Stimulated activated naive CD4-positive, alpha-beta T cell treated with Interleukin-2 at 50 U/mL for 16 hours (primary cell): ENCODE results near the gene FKBP4.

ENCODE experiments used
- DNase-seq: peaks from one replicate; lab custom pipeline; 2025; lab: John Stamatoyannopoulos, UW

FKBP4 gene

DNA sequence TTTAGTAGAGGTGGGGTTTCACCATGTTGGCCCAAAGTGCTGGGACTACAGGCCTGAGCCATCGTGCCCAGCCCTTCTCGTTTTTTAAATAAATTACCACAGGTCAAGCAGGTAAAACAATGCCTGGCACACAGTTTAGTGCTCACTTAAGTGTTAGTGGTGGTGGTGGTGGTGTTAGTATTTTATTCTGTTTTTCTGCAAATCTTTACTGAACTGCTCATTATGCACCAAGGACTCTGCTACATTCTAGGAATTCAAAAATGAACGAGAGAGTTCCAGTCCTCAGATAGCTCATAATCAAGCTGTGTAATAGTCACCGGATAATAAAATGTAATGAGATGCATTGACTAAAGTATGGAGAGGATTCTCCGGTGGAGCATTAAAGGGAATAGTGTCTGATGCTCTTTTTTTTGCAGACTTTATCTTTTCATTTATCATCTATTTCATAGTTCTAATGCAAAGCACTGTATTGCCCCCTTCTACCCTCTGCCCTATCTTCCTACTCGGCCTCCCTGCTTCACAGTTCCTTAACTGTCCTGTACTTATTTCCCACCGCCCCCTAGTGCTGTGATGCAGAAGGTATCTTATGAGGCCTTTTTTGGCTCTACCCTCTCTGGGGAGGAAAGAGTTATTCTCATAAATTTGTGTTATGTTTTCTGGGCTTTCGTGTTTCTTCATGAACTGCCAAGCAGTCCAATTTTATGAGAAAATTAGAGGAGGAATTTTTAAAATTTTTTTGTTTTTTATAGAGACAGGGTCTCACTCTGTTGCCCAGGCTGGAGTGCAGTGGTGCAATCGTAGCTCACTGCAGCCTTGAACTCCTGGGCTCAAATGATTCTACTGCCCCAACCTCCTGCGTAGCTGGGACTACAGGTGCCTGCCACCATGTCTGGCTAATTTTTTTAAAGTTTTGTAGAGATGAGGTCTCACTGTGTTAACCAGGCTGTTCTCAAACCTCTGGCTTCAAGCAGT, 18.7 kb downstream of the FKBP4 start:
- peak; percentile 24 for DNase-seq

DNA sequence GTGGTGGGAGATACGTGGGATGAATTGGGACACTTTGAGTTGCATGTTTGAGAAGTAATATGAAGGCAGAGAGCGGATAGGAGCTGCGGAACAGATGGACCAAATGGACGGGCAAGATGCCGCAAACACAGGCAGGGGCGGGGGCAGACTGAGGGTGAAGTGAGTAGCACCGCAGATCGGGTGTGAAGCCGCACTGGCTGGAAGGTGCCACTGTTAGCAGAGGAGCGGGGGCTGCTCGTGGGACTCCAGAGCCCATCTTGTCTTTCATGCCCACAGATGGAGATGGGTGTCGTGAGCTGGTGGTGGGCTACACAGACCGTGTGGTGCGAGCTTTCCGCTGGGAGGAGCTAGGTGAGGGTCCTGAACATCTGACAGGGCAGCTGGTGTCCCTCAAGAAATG, 25.0 kb downstream of the FKBP4 start:
- DNase-seq, result no peak

DNA sequence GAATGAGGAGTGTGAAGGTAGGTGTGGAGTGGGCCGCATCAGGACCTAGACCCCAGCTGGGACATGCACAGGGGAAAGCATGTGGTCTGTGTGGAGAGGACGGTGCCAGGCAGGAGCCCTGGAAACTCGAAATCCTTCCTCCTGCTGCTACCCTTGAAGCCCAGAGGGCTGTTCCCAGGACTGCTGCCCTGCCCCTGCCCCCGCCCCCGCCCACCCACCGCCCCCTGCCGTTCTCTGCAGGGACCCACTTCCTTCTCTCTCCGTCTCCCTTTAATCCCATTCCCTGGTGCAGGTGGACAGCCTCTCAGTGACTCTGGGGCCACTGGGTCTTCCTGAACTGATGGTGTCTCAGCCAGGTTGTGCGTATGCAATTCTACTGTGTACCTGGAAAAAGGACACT, 25.7 kb downstream of the FKBP4 start:
- DNase-seq, result no peak

DNA sequence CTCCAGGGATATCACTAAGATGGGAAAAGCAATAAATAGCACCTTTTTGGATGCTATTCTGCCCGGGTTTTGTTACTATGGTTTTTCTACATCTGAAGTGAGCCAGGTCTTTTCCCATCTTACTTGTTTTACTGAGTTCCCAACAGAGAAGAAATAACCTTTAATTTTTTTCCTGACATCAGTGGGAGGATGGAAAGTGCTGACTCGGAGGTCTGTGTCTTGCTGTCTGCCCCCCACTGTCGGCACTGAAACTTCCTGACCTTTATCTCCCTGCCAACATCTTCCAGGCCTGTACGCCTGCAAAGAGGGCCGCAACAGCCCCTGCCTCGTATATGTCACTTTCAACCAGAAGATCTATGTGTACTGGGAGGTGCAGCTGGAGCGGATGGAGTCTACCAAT, 28.7 kb downstream of the FKBP4 start:
- no peak for DNase-seq

DNA sequence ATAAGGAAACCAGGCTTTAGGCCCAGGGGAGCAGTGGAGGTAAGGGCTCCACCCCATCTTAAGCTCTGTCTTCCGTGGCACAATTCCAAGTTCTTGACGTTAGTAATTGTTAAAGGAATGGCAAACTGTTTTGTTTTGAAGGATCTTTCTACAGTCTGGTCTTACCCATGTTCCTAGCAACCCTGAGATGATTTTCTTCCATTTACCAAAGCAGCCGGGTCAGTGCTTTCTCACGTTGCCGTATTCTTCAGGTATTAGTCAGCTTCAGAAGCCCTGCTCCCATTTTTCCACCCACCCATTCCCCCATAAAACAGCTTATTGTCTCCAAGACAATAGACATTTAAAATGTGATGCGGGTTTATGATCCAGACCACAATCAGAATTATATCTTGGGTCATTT, 29.8 kb downstream of the FKBP4 start:
- DNase-seq, result no peak

DNA sequence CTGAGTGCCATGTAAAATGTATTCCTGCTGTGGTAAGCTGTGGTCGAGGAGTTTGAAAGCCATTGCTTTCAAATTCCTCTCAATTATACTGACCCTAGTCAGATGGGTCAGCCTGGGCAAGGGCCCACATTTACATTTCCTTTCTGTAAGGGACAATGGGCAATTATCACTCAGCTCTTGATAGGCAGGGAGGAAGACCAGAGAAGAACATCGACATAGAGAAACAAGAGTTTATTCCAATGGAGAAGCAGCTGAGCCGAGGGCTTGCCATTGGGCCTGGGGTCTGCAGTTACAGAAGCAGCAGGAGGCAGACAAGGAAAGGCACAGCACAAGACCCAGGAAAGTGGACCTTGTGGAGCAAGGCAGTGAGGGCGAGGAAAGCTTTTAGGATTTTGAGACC, 30.4 kb downstream of the FKBP4 start:
- DNase-seq, result no peak

DNA sequence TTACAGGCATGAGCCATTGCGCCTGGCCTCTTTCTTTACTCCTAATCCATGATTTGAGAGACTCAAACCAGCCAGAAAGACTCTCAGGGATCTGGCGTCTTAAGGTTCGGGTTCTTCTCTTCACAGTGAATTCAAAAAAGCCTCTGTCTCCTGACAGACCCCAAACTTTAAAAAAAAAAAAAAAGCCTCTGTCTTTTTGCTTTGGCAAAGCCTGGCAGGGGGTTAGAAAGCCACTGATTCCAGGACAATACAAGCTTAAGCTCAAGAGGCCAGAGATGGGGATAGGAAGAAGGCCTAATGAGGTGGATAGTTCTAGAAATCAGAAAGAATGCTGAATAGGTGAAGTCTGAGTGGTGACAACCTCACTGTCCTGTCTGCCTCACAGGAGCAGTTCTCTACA, 31.3 kb downstream of the FKBP4 start:
- no peak for DNase-seq

DNA sequence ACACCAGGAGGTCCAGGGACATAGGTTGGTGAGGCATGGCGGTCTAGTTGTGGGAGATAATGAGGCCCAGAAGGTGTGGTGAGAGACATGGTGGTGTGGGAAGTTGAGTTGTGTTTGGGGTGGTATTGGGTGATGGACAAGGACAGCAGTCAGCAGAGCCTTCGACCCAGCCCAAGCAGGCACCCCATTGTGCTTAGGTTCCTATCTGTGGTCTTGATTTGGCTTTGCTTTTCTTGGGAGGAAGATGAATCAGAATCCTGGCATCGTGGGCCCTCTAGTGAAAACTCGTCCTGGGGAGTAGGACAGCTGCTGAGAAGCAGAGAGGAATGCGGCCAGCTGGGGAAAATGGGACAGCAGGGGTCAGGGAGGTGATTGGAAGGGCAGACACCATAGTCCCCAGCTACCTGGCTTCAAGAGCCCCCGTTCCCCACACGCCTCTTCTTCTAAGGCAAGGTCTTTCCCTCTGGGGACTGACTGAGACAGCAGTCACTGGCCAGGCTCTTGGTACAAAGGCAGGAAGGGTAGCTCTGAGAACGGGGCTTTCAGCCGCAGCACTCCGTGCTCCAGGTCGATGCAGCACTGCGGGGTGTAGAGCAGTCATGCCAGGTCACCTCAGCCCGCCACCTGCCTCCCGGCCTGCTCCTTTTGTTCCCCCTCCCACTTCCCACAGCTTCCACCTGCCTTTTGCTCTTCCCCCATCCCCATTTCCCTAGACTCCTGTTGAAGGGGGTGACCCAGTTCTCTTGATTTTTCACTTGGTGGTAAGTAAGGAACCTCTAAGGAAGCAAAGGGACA, 32.1 kb downstream of the FKBP4 start:
- no peak for DNase-seq

DNA sequence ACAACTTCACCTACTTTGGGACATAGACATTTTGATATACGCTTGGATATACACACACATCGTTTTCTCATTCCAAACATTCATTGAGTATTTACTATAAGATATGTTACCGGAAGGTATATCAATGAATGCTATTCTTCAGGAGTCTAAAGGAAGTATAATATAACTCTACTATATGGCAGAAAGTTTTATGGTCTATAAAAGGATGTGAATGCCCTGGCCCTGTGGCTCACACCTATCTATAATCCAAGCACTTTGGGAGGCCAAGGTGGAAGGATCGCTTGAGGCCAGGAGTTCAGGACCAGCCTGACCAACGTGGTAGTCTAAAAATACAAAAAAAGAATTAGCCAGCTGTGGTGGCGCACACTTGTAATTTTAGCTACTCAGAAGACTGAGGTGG, 34.5 kb downstream of the FKBP4 start:
- DNase-seq, result no peak

DNA sequence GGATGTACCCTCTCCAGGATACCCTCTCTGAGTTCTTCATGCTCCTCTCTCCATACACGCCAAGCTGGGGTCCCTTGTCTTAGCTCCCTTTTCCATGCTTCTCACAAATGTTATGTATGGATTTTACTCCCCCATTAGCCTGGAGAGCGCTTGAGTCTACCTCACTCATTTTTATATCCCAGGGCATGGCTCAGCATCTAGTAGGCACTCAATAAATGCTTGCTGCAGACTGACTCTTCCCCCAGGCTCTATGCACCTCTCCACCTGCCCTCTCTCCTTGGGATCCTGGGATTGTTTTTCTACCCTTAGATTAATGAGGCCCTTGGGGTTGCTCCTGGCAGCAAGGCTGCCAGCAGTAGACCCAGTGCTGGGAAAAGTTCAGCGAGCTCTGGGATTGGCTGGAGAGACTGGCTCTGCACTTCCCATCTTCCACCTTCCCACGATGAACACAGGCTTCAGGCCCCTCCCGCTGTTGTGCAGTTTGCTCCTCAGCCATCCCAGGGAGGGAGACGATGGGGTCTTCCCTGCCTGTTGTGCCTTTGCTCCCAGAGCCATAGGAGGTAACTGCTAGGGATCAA, 37.9 kb downstream of the FKBP4 start:
- no peak for DNase-seq

DNA sequence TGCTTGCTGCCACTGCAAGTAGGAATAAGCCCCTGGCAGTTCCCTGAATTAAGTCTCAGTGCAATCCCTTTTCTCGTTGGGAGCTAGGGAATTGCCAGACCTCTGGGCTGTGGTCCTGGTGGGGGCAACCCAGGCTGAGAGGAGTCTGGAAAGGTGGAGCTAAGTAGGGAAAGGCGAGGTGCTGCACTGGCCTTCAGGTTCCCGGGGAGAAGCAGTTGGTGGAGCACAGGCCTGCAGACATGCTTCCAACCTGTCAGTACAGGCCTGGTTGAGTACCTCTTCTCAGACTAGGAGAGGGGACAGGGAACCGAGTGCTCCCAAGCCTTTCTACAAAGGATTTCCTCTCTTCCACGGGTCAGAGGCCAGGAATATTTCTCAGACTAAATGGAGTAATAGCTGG, 38.6 kb downstream of the FKBP4 start:
- DNase-seq, result no peak

DNA sequence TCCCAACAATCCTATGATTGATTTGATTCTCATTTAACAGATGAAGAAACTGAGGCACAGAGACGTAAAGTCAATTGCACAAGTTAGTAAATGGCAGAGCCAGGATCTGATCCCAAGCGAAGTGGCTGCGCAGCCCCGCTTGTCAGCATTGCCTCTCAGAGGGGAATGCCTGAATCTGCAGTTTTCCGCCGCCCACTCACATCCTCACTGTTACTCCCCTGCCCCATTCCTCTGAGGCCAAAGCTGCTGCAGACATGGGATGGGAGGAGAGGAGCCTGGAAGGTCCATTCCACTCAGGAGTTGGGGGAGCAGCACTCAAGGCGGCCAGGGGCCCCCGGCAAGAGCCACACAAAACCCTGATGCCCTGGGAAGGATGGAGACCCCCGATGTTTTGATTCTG, 39.0 kb downstream of the FKBP4 start:
- no peak for DNase-seq

DNA sequence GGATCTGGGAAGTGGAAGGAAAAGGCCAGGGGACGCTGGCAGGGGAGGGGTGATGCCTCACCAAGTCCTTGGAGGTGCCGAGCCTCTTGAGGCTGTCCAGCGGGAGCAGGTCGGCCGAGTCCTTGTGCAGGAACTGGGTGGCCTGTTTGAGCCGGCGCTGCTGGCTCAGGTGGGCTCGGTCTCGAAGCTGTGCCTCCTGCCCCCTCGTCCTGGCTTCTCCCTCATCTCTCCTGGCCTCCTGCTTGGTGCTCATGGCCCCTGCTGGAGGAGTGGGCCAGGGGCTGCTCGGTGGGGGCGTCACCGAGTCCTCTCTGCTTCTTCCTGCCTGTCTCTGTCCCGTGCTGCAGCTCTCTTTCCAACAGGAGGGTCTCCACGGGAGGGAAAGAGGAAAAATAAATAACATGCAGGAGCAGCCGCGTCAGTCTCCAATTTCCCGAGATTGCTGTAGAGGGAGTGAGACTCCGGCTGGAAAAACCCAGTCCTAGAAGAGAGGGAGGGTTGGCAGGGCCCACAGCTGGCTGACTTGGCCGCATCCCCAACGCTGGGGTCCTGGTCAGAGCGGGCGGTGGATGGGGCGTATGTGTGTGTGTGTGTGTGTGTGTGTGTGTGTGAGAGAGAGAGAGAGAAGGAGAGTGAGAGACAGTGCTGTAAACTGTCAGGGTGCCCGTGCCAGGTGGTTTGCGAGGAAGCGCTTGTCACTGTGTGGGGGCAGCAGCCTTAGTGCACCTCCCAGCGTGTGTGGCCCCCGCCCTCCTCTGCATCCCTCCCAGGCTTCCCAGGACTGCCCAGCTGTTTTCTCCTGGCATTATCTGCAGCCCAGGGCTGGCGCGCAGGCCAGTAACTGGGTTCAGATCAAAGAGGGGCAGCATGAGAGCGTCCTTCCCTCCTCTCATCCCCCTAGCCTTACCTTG, 40.1 kb downstream of the FKBP4 start, which contains the start of gene NRIP2:
NRIP2 (minus strand) TSS at position 455 of the 911 bp plus-strand sequence; CDS start at position 403, 52 bp downstream.
- DNase-seq, result no peak

DNA sequence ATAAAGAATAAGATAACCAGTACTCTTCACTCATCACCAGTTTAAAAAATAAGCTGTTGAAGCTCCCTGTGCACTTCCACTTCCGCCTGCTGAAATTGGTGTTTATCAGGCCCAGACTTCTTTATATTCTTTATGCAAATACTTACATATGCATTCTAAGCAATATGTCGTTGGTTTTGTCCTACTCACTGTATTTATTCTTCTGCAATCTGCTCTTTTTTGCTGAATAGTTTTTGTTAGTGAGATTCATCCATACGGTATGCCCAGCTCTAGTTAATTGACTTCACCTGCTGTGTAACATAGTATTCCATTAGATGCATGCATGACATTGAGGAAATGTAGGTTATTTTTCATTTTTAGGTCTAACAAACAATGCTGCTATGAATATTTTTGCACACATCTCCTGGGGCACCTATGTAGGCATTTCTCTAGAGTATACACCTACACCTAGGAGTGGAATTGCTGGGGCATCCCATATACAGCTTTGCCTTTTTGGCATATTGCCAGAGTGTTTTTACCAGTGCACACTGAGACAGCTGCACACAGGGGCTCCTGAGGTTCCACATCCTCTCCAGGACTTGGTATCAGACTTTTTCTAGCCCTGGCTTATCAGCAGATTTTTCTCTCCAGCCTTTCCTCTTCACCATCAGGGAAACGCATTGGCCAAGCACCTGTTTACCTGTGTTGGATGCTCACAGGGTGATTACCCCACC, 41.1 kb downstream of the FKBP4 start:
- no peak for DNase-seq

DNA sequence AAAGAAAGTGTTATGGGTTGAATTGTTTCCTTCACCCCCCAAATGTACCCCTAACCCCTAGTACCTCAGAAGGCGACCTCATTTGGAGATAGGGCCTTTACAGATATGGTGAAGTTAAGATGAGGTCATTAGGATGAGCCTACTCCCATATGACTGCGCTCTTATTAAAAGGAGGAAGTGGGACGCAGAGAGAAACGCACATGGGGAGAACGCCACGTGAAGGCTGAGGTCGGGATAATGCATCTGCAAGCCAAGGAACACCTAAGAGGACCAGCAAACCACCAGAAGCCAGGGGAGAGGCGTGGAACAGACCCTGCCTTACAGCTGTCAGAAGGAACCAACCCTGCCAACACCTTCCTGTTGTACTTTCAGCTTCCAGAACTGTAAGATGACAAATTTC, 41.8 kb downstream of the FKBP4 start:
- no peak for DNase-seq

DNA sequence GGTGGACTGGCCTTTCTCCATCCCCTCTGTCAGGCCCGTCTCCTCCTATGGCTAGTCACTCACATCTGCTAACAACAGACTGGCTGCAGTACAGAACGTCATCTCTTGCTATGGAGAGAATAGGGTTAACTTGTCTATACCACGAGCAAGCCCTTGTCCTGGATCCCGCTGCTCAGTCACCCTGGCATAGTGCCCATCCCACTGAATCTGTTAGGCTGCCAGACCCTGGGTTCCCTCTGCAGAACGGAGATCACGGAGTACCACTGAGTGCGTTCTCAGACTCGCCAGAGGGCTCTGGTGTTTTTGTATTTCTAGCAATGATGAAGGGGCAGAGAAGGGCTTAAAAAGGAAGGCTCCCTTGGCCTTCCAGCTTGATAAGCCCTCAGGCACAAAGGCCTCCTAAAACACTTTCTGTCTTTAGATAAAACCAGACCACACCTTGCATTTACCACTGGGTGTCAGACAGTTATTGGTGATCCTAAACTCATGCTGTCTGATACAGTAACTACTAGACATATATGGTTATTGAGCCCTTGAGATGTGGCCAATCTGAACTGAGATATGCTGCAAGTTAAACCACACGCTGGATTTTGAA, 46.4 kb downstream of the FKBP4 start:
- no peak for DNase-seq

DNA sequence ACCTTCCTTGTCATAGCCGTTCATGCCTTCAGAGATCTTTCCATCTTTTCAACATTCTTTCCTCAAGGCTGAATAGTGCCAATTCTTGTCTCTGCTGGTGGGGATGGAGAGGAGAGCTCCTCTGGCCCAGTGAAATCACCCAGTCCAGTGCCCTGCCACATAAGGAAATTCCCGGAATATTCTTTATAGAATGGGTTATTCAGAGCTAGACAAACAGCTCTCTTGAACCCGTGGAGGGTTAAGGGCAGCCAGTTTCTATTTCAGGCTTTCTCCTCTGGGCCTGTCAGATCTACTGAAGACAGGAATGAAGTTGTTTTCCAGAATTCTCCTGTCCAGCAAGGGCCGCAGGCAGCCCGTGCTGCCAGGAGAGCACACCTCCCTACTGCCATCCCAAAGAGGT, 48.2 kb downstream of the FKBP4 start:
- no peak for DNase-seq

DNA sequence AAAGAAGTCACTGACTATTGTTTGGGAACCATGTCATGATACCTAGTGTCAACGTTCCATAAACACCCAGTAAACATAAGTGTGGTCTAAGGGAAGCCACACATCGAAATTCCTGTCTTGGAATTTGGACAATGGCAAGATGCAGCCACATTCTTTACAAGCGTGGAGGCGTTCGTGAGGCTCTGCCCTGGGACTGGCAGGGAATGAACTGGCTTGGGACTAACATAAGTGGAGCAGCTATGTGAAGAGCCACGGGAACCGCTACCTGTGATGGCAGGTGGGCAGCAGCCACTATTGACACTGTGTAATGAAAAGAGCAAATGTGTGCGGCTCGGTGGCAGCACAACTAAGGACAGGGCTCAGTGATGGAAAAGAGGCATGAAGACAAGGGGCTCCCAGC, 50.0 kb downstream of the FKBP4 start:
- no peak for DNase-seq

DNA sequence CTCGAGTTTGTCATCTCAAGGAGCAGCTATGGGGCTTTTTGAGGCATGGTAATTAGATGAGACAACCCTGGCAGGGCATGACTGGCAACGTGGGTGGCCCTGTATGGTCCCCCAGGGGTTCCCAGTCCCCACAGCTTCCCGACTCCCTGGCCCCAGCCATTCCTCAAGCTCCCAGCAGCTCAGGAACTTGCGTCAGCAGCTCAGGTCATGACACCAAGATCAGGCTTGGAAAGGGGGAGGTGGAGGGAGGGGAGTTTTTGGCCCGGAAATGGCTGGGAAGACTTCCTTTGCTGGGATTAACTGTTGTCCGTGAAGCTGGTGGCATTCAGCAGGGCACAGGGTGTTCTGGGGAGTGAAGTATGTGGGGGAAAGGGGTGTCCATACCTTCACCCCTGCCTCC, 50.5 kb downstream of the FKBP4 start:
- DNase-seq, result no peak

DNA sequence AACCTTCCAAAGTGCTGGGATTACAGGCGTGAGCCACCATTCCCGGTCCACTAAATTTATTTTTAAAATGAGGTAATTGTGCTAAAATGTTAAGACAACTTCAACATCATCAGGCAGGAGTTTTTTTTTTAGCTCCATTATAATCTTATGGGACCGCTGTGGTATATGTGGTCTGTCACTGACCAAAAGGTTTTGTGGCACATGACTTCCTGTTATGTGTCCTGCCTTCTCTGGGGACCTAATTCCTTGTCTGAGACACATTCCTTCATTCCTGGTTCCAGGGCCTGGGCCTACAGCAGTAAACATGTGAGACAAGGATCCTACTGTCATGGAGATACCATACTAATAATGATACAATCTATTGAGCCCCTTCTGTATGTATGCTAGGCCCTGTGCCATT, 57.2 kb downstream of the FKBP4 start:
- DNase-seq, result no peak

DNA sequence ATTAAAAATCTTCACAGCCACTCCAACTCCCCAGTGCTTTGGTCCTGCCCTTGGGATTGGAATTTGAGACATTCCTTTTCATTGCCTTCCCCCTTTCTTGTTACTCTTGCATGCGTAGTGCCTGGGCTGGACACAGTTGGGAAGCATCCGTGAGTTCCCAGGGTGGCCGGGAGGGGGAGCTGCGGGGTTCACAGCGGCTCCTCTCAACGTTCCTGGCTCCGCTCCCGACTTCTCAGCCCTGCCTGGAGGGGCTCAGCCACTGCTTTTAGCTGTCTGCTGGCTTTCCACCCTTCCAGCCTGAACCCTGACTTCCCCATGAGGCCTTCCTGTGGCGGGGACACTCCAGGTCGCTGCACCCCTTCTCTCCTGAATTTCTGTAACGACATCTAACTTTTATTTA, 58.9 kb downstream of the FKBP4 start:
- DNase-seq, result peak; percentile 27
